ENCODE data around the gene TBRG1.

TBRG1 gene

GRCh38 chr11:124586238-124586860, 36.3 kb upstream of the TBRG1 start:
- peak; percentile 22 for TF ChIP-seq CTCF (IDR thresholded peaks at IDR 0.05; ENCODE audit: insufficient read depth, low read length)
- no peak for TF ChIP-seq SPI1 (IDR thresholded peaks at IDR 0.05; ENCODE audit: borderline replicate concordance, low read depth)
- TF ChIP-seq GABPA (IDR thresholded peaks at IDR 0.05; ENCODE audit: low read depth) = no peak
- no peak for TF ChIP-seq POLR2AphosphoS5 (IDR thresholded peaks at IDR 0.05; ENCODE audit: low read depth)
- no peak for TF ChIP-seq REST (IDR thresholded peaks at IDR 0.05; ENCODE audit: insufficient replicate concordance, low read depth)
- peak; percentile 10 to 18 for DNase-seq (ENCODE audit: low read depth in 1 of 2, low spot score in 1 of 2)
- no peak overlapping the region for H3K27ac ChIP-seq (replicated peaks)

GRCh38 chr11:124591430-124591829, 31.2 kb upstream of the TBRG1 start:
- TF ChIP-seq GABPA (IDR thresholded peaks at IDR 0.05; ENCODE audit: low read depth) = no peak
- TF ChIP-seq SPI1 (IDR thresholded peaks at IDR 0.05; ENCODE audit: borderline replicate concordance, low read depth) = no peak
- no peak for TF ChIP-seq CTCF (IDR thresholded peaks at IDR 0.05; ENCODE audit: insufficient read depth, low read length)
- H3K27ac ChIP-seq (replicated peaks) = no peak overlapping the region
- H3K4me3 ChIP-seq (replicated peaks; ENCODE audit: insufficient read depth, low read length) = no peak overlapping the region
- DNase-seq (ENCODE audit: low read depth in 1 of 2, low spot score in 1 of 2) = no peak
- H3K27me3 ChIP-seq (ENCODE audit: insufficient read depth, poor library complexity, severe bottlenecking) = peaks cover 2% of the 10 kb centered on the region

More at GRCh38 chr11:124586238-124586860, 36.3 kb upstream of the TBRG1 start:
- peaks cover 2% of the 10 kb centered on the region for H3K27me3 ChIP-seq (ENCODE audit: insufficient read depth, poor library complexity, severe bottlenecking)
- no peak overlapping the region for H3K4me3 ChIP-seq (replicated peaks; ENCODE audit: insufficient read depth, low read length)

- H3K4me3 ChIP-seq (replicated peaks; ENCODE audit: insufficient read depth, low read length) = no peak overlapping the region
- H3K27me3 ChIP-seq (ENCODE audit: insufficient read depth, poor library complexity, severe bottlenecking) = peaks cover 5% of the 10 kb centered on the region
- no peak for DNase-seq (ENCODE audit: low read depth in 1 of 2, low spot score in 1 of 2)
Measured at GRCh38 chr11:124592627-124593026, 30.0 kb upstream of the TBRG1 start.

More at GRCh38 chr11:124592627-124593026, 30.0 kb upstream of the TBRG1 start:
- no peak for TF ChIP-seq CTCF (IDR thresholded peaks at IDR 0.05; ENCODE audit: insufficient read depth, low read length)
- TF ChIP-seq GABPA (IDR thresholded peaks at IDR 0.05; ENCODE audit: low read depth) = no peak
- no peak for TF ChIP-seq POLR2AphosphoS5 (IDR thresholded peaks at IDR 0.05; ENCODE audit: low read depth)
- TF ChIP-seq REST (IDR thresholded peaks at IDR 0.05; ENCODE audit: insufficient replicate concordance, low read depth) = no peak
- no peak for TF ChIP-seq SPI1 (IDR thresholded peaks at IDR 0.05; ENCODE audit: borderline replicate concordance, low read depth)
- H3K27ac ChIP-seq (replicated peaks) = no peak overlapping the region

Measured in HL-60 (cell line).